HG03558 (cell line): ENCODE results near the gene UBE2H.
"Not testable (repeated sequence)": the region's sequence is repeated elsewhere in the genome, so short reads cannot be mapped to it uniquely, and the experiment has no call there.

Source experiments
- ATAC-seq: cut with Tn5 transposase; IDR thresholded peaks from one replicate; pipeline ENCODE4 v1.9.1; 2021; ENCODE audit warnings: moderate number of reproducible peaks; ENCODE audit not compliant: unreplicated experiment; ENCODE audit errors: extremely low read depth

The UBE2H gene

DNA sequence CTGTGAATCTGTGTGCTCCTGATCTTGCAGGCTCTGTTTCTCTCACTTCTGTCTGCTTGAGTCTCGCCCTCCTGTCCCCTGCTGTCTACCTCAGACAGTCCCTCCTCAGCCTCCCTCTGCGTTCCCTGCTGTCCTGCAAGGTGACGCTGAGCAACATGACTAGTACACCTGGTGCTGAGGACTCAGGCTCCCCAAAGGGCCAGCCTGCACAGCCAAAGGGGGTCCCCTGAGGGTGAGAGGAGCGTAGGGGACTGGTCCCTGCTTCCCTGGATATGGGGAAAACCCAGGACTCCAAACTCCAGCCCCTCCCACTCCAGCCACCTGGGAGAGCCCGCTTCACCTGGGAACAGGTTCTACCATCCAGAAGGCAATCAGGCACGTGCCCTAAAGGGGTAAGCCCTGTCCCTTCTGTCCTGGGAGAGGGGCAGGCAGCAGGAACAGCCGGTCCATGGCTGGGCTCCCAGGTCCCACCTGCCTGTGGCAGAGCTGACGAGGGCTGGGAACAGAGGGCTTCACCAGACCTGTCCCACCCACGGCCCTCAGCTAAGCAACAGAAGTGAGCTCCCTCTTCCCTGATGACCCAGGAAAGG lies 156.5 kb downstream of the UBE2H start:
- ATAC-seq, result no peak

DNA sequence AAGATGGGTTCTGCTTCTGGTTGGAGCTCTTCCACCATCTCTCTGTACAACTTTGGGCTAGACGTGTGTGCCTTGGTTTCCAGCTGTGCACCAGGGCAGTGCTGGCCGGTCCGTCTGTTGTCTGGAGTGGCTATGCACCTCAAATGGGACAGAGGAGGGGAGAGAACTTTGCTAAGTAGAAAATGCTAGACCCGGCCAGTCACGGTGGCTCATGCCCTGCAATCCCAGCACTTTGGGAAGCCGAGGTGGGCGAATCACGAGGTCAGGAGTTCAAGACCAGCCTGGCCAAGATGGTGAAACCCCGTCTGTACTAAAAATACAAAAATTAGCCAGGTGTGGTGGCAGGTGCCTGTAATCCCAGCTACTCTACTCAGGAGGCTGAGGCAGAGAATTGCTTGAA lies 158.3 kb downstream of the UBE2H start:
- not testable (repeated sequence) for ATAC-seq

DNA sequence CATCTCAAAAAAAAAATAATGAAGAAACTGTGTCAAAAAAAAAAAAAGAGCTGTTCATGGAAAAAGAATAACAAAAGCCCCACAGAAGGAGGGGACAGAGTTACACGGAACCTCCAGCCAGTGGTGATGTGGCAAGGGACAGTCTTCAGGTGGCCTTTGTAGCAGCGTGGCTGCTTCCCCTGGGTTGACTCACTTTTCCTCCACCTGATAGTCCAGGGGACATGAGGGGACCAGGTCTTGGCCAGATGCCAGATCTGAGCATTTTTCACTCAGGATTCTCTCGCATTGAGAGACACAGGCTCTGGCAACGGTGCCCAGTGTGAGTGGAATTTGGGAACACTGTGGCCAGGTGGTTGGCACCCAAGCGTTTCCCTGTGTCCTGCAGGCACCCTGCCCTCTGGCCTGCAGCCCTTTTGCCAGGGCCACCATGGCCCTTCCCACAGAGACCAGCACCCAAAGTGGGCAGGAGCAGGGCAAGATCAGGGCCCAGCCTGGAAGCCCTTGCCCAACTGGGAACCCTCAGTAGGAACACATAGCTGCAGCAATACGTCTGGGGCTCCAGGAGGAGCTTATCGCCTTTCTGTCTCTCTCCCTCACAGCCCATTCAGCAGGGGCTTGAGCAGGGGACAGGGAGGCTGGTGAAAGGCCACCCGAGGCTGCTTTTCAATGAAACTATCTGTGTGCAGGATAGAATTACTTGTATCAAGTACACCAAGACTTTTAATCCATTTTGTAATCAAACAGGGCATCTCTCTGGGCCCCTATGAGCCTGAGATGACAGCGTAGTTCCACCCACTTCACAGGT lies 159.1 kb downstream of the UBE2H start:
- ATAC-seq, result no peak

DNA sequence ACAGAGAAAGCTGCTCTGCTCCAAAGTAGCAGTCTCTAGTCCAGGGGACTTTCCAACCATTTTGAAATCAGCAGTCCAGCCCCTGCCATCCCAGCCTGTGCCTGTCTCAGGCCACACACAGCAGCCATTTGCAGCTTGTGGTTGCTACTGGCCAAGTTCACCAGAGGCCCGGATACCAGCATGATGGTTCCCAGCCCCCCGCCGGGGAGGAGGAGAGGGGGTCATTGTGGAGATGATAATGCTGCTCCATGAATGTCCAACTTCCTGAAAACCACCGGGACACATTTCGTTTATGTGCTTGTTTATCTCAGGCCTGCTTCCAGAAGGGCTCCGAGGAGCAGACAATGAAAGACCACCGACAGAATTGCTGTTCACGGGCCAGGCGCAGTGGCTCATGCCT lies 160.0 kb downstream of the UBE2H start:
- no peak for ATAC-seq

DNA sequence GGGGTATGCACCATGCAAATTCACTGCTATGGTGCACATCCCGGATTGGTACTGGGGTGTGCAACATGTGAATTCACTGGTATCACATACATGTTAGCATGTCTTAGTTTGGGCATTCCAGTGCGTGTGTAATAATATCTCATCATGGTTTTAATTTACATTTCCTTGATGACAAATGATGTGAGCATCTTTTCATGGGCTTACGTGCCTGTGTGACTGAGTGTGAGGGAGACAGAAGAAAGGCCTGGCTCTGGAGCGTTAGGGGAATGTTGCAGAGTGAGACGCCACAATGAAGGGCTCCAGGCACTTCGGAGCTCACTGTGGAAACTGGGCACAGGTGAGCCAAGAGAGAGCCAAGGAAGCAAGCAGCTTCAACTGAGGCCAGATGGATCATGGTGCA lies 162.6 kb downstream of the UBE2H start:
- ATAC-seq, result no peak

DNA sequence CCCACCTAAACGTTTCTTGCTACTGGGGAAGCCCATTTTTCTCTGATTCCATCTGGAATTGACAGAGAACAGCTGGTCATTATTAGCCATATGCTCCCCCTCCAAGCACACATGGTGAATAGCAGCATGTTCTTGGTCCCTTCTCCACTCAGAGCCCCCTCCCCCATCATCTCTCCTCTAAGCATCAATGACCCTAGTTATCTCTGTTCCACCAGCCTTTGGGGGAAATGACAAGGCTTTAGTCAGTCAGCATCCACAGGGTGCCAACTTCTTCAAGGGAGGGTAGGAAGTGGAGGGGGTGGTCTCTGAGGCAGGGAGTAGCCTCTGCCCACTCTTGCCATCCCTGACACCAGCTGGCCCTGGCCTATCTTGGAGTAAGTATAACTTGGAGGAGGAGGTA lies 163.1 kb downstream of the UBE2H start:
- no peak for ATAC-seq

DNA sequence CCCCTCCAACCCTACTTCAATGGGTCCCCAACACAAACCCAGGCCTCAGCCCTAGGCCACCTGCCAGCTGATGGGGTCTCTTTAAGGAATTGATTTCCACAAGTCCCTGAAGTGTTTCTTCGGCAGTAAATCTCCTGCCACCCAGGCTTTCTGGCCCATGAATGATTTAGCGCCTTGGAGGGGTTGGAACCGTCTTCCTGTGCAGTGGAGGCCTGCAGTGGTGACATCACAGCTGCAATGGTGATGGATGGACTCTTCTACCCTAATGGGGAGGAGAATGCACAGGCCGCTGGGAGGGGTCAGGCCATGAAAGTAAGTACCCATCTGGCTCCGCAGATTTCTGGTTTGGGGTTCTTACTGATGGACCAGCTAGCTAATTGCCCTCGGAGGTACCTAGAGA lies 163.8 kb downstream of the UBE2H start:
- ATAC-seq, result no peak

DNA sequence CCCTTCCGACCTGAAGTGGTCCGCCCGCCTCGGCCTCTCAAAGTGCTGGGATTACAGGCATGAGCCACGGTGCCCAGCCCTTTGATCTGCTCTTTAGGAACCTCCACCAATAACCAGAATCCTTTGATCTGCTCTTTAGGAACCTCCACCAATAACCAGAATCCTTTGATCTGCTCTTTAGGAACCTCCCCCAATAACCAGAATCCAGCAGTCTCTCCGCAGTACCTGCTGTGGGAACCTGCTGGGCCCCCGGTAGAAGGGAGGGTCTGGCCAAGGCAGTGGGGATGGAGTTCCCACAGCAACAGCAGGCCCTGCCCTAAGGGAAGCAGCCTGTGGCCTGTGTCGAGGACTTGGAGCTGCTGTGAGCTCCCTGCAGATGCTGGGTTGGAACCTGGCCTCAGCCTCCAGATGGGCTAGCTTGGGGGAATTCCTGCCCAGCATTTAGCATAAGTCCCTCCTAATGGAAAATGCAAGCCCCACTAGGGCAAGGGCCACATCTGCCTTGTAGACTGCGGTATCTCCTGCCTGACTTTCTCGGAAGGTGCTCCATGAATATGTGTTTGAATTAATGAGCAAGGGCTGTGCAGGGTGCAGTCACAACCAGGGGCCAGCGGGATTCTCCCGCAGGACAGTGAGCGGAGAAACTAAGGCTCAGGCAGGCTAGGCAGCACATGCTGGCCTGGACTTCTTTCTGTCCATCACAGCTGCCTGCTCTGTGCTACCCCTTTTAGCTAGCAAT lies 165.8 kb downstream of the UBE2H start:
- no peak for ATAC-seq

DNA sequence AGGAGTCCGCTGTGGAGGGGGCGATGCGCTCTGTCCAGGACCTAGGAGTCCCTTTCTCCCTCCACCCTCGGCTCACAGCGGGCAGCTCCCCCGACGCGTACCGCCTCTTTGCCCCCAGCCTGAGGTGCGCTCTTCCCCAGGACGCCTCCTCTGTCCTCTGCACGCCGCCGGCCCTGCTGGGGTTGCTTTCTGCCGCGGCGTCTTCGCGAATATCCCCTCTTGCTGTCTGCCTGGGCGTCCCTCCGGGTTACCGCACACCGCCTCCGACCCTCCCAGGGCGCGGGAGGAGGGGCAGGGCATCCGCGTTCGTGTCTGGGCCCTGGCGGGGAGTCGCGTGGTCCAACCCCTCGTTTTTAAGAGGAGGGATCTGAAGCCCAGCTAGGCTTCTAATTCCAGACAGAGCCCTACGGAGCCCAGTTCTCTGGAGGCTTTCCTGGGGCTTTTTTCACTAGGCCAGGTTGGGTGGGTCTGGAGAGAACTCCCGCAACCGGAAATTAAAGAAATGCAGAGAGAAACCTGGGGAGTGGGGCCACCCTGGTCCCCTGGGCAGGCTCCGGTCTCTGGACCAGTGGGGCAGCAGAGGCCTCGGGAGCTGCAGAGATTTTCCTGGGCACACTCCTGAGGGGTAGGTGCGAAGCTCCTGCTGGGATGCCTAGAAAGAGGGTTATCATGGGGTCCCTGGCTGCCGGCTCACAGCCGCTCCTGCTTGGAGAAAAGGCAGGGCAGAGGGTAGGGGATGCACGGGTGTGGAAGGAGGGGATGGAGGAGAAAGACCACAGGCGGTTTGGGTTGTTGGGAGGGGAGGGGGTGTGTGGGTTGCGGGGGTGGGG lies 166.9 kb downstream of the UBE2H start:
- no peak for ATAC-seq

DNA sequence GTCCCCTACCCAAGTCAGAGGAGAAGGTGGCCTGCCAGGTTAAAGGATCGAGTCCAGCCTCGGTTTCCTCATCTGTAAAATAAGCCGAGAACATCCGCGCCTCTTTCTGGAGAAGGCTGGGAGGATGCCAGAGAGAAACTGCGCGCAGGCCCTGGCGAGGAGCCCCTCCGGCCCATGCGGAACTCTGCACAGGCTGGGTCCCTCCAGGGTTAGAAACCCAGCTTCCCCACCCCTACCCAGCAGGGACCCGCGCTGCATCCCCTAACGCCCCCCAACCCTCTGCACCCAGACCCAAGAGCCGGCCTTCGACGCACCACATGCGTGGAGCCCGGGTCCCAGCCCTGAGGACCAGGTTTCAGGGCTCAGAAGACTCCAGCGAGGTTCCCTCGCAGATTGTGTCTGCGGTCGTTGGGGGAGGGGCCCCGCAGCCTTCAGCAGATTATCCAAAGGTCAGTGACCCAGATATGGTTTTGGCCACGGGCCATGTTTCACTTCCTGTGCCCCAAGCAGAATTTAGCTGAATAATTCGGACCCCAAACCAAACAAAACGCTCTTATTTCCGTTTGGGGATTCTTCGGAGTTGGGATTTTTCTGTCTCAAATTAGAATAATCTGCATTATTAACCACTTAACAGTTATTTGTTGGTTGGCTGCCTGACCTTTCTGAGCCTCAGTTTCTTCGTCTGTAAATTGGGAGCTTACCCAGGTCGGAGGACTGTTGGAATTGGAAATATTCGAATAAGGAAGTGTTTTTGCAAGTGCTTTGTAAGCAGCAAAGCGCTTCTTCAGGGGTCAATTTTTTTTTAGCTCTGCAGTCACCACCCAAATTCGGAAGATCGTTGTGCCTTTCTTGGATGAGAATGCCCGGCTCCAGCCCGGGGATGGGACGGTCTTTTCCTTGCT lies 167.7 kb downstream of the UBE2H start:
- ATAC-seq, result no peak

DNA sequence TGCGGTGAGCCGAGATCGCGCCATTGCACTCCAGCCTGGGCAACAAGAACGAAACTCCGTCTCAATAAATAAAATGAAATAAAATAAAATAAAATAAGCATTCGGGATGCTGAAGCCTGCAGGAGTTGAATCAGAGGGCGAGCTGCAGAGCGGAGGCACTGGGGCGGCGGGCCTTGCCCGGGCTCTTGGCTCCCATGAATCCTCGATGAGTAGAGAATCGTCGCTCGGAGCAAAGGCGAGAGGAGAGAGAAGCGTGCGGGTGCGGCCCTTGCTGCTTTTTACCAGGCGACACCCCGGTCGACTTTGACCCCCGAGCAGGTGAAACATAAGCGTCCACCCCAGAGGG lies 168.3 kb downstream of the UBE2H start:
- no peak for ATAC-seq

DNA sequence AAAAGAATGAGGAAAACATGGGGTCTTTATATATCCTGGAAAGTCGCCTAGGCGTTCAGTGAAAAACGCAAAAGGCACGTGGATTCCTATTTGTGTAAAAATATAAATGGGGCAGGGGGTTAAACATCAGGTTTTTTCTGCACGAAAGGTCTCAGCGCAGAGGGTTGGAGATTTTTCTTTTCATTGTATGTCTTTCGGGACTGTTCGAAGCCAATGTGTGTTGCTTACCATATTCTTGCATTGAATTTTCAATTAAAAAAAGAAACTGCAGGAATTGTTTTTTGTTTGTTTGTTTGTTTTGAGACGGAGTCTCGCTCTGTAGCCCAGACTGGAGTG lies 169.2 kb downstream of the UBE2H start:
- no peak for ATAC-seq

DNA sequence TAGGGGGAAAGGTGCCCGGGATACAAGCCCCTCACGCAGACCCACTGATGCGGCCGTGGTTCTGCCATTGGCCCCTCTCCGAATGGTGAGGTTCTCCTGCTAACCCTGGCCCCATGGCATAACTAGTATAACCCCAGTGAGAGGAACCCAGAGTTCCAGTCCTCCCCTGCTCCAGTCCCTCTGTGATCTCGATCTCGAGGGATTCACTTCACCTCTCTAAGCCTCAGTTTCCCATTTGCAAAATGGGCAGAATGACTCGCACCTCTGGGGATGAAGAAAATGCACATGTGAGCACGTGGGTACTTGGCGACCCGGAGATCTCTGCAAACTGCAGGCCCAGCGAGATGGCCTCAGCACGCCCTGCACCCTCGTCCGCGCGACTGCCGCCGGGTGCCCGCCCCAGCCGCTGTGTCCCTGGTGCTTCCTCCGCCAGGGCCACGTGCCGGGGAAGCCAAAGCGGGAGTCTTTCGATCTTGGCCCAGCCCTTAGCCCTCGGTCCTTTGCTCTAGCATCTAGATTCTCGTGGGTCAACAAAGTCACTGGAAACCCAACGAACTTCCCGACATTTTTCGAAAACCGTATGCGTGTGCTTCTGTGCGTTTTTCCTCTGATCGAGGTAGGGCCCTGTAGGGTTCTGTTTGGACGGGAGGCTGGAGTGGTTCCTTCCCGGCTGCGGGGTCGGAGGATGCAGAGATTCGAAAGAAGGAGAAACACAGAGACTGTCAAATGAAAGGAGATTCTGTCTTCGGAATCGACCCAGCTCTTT lies 169.8 kb downstream of the UBE2H start:
- ATAC-seq, result no peak

DNA sequence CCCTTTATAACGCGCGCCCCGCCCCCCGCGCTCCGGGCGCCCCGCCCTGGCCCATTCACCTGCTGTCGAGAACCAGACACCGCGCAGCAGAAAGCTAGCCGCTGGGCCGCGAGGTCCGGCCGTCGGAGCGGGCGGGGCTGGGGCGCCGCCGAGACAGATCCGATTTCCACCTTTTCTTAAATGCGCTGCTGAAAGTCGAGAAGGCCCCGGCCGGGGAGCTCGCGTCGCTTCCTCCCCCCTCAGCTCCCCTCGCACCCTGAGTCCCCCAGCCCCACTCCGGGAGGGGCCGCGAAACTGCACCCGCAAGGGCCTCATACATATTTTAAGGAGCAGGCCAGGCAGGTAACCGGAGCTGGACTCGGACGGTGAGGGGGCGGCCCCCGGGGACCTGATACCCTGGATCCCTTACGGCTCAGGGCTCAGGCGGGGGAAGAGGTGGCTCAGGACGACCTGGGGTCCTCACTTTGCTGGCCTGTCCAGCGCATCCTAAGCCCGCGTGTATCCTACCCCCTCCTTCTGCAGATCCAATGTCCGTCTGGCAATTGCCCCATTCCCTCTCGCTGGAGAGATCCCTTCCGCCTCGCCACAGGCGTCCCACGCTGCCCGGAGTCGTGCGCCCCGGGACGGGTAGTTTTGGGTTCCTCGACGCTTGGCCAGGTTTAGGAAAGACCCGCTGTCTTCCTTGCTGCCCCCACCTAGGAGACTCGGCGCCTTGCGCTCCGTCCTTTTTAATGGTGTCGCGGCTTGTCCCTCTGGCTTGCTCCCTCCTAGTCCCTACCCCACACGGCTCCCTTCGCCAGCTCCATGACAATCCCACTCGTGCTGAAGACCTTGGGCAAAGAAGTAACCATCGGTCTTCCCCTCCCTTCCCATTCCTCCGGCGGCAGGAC lies 170.6 kb downstream of the UBE2H start:
- no peak for ATAC-seq

DNA sequence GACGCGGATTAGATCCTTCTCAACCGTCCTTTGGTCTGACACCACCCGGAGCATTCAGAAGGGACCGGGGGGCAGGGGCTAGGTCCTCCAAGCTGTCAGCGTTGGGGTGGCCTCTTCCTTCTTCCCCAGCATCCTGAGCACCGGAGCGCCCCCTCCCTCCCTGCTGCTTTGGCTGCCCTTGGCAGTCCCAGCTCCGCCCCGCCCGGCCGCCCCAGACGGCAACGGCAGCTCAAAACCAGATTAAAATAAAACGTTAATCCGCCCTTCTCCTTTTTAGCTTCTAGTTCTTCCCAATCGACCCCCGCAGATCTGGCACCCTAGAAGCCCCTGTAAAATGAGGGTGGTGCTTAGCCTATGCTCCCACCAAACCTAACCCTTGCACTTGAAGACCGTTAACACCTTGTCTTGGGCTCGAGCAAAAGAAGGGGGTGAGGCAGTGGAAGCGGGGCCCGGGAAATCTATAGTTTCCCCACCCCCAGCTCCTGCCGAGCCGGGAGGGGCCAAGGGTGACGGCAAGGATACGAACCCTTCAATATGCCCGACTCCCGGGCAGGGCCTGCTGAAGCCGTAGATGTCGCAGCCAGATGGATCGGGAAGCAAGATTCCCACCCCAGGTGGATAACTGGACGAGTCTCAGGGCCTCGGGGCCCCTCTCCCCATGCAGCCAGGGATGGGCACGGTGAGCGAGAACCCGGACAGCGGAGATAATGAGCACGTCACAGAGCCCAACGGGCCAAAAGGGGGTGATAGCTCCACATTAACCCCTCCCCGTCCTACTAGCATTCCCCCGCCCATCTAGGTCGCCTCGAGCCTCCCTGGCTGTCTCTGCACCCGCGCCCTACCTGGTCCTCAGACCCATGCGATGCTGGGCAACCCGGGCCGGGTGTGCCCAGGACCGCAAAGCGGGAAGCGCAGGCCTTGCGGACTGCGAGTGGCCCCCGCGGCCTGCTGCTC lies 171.5 kb downstream of the UBE2H start:
- ATAC-seq, result no peak
